Subcutaneous adipose tissue (tissue), 4 donors: Measurements from ENCODE around the gene CACNG3. TPM values are rescaled to one million over a fixed set of nuclear protein-coding genes. Genes with fewer than 3 reads are reported as not detected.

Experiments used
- CTCF ChIP-seq: fragments of 450-650 bp; IDR thresholded peaks from one replicate; pipeline ENCODE4 v1.5.1; 2016; ENCODE audit warnings: low read depth, mild to moderate bottlenecking, control low read depth, antibody characterized with exemption, moderate library complexity
- total RNA-seq, 4 donors: library from RNA; depleted of rRNA; stranded (reverse); fragments of >200 nt; gene quantifications; one replicate each; pipeline ENCODE4 v1.1.0, GENCODE V29; 2016

The CACNG3 gene
- total RNA-seq, 4 donors from 2014 or later, result not detected

DNA sequence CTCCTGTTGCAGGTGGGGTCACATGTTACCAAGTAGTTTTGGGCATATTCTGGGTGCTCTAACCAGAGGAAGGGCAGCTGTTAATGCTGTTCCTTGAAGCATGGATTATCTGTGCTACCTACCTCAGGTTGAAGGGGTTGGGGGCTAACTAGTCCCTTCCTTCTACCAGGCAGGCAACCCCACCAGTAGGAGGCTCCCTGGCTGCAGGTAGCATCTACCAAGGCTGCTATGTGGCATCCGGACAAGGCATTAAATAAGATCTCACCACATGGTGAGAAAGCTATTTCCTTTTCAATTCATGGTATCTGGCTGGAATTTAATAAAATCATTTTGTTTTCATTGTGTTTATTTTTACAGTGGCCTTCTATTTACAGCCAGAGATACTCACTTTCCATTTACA lies 62.5 kb downstream of the CACNG3 start:
- no peak for TF ChIP-seq CTCF

GRCh38 chr16:24319126-24319814 lies 63.1 kb downstream of the CACNG3 start:
- TF ChIP-seq CTCF, result no peak

GRCh38 chr16:24322106-24322505 lies 66.0 kb downstream of the CACNG3 start:
- TF ChIP-seq CTCF, result no peak

GRCh38 chr16:24324421-24324820 lies 68.3 kb downstream of the CACNG3 start:
- no peak for TF ChIP-seq CTCF

DNA sequence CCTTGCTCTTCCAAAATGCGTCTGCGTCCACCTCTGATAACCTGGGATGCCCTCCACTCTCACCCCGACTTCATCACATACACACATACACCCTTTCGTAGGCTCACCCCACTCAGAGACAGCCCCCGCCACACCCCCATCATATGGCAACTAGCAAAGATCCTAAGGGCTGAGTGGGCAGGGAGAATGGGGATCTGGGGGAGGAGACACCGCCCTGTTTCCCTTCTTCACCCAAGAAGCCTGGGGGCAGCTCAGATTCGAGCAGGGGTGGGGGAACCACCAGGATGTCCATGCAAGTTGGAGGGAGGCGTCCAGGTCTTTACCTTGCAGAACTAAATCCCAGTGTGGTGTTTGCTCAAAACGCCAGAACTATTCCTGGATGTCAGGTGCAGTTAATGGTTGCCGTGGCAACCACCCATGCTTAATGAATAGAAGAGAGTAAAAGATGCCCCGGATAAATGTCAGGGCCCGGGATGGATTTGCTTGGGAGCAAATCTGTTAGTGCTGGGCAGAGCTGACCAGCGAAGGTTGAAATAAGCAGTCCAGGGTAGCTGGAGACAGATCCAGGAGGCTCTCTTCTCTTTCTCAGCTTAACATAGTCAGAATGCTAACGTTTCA lies 72.8 kb downstream of the CACNG3 start:
- no peak for TF ChIP-seq CTCF

DNA sequence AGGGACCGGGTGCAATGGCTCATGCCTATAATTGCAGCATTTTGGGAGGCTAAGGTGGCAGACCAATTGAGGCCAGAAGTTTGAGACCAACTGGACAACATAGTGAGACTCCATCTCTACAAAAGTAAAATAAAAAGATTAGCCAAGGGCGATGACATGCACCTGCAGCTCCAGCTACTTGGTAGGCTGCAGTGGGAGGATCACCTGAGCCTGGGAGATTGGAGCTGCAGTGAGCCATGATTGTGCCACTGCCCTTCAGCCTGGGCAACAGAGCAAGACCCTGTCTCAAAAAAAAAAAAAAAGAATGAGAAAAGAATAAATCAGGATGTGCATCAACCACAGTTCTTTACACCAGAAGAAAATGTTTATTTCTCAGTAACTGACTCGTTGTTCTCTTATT lies 76.0 kb downstream of the CACNG3 start:
- no peak for TF ChIP-seq CTCF

DNA sequence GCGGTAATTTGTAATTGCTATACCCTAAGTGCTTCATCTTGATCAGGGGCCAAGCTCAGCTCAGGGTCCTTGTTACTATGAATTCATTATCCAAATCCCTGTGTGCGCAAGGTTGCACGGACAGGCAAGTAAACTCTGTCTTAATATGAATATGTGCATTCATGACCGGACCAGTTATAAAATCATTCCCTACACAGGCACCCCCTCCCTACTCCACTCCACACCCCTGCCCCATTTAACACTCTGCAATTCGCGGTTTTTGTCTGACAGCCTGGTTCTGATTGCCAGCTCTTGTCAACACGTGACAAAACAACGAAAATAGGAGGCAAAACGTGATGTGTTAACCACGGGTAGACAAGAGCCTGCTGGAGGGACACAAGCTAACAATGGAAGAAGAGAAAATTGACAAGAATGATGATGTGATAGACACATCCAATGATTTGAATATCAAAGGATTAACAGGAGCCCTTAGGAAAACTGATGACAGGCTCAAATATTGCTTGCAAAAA lies 76.5 kb downstream of the CACNG3 start:
- no peak for TF ChIP-seq CTCF
